HG03045 (cell line): ENCODE data around the gene PHACTR4.
A peak's percentile ranks its signal among the peaks of the same experiment; 100 is the strongest.
"Not testable (repeated sequence)": the region's sequence is repeated elsewhere in the genome, so short reads cannot be mapped to it uniquely, and the experiment has no call there.

ENCODE experiments used
- ATAC-seq: cut with Tn5 transposase; IDR thresholded peaks from one replicate; pipeline ENCODE4 v1.9.1; 2021; ENCODE audit warnings: mild to moderate bottlenecking, moderate library complexity; ENCODE audit not compliant: unreplicated experiment

The PHACTR4 gene

DNA sequence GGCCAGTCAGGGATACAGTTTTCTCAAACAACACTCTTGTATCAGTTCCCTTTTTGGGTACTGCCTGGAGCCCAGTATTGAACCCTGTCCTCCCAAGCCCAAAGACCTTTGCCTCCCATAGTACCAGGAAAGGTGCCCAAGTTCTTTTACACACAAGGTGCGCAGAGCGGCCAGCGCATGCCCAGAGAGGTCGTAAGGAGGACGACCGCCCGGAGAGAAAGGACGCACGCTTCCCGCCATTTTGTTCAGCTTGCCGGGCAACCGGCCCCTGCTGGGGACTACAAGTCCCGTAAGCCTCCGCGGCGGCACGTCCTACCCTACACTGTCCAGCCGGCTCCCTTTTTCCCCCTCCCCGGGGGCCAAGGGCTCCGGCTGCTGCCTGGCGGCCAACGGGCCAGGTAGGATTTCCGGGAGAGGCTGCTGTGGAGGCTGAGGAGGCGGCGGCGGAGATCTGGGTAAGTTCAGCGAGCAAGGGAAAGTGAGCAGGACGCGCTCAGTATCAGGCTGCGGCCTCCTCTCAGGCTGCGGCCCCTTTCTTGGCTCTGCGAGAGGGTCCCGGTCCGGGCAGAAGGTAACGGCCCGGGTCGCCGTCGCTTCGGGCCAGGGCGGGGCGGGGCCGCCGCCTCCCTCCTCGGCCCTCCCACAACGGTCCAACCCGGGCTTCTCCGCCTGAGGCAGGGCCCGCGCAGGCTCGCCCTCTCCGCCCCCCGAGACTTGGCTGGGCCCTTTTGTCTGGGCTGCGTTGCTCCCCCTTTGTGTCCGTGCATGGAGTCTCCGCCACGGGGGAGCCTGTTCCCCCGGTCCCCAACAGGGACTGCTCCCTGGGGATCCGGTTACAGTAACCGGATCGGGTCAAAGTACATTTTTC lies at the start of gene PHACTR4:
PHACTR4 (plus strand) TSS at position 370 of the 868 bp plus-strand sequence. CDS start 37,708 bp downstream, outside the sequence.
- ATAC-seq, result peak; percentile 84

DNA sequence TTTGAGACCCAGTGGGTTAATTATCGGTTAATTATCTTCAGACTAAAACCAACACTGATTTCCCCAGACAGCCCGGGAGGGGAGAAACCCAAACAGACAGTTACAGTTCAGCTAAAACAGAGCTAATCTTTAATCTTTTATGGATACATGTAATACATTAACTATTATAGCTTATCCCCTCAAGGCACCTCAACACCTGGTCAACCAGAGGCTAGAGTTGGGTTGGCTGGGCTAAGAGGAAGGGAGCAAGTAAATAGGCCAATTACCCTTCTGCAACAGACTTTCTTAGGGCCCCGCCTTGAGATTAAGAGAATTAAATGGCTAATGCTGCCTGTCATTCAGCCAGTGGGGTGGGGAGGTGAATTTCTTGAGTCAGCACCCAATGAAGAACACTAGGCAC lies 47.3 kb upstream of the PHACTR4 start:
- ATAC-seq, result no peak

DNA sequence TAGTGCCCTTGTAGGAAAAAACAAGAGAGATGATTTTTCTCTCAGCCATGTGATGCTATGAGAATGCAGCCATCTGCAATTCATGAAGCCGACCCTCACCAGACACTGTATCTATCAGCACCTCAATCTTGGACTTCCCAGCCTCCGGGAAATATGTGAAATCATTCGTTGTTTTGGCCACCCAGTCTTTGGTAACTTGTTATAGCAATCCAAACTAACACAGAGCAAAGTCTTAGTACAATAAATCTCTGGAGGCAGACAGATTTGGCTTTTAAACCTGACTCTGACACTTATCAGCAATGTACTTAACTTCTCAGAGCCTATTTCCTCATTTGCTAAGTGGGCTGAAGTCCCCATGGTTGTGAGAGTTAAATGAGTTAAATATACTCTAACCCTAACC lies 45.8 kb upstream of the PHACTR4 start:
- ATAC-seq, result no peak

DNA sequence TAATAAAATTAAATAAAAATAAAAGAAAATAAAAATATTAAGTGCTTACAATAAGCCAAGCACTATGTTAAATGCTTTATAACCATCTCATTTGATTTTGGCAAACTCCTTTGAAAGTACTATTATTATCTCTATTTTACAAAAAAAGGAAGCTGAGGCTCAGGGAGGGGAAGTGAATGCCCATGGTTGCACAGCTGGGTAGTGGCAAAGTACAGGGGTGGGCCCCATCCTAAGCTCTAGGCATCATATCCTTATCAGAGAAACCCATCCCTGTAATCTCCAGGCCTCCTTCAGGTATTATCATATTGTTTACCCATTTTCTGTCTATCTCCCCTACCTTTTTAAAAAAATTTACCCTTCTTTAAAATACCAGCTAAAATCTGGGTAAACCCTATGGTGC lies 43.0 kb upstream of the PHACTR4 start:
- no peak for ATAC-seq

DNA sequence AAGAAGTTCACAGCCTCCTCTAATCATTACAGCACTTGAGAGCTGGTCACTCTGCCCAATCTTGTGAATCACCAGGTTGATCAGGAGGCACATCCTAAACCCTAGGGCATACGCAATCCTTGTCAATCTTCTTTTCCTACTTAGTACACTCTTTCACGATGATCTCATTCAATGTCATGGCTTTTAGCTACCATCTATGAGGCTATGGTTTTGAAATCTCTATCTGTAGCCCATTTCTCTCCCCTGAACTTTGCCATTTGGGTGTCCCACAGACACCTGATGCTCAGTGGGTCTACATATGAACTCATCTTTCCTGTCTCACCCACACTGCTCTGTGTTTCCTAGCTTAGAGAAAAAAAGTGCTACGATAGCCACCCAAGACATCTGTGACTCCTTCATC lies 42.6 kb upstream of the PHACTR4 start:
- ATAC-seq, result no peak

DNA sequence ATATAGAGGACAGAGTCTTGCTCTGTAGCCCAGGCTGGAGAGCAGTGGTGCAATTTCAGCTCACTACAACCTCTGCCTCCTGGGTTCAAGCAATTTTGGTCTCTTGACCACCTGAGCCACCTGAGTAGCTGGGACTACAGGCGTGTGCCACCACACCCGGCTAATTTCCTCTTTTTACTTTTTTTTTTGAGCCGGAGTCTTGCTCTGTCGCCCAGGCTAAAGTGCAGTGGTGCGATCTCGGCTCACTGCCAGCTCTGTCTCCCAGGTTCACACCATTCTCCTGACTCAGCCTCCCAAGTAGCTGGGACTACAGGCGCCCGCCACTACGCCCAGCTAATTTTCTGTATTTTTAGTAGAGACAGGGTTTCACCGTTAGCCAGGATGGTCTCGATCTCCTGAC lies 42.1 kb upstream of the PHACTR4 start:
- ATAC-seq, result not testable (repeated sequence)

DNA sequence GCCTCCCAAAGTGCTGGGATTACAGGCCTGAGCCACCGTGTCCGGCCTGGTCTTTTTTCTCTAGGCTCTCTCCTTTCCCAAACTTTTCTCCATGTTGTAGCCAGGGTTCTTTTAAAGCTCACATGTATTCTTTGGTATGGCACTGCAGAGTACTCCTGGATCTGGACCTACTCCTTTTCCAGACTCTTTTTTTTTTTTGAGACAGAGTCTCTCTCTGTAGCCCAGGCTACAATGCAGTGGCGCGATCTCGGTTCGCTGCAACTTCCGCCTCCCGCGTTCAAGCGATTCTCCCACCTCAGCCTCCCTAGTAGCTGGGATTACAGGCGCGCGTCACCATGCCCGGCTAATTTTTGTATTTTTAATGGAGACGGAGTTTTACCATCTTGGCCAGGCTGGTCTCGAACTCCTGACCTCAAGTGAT lies 41.3 kb upstream of the PHACTR4 start:
- no peak for ATAC-seq

DNA sequence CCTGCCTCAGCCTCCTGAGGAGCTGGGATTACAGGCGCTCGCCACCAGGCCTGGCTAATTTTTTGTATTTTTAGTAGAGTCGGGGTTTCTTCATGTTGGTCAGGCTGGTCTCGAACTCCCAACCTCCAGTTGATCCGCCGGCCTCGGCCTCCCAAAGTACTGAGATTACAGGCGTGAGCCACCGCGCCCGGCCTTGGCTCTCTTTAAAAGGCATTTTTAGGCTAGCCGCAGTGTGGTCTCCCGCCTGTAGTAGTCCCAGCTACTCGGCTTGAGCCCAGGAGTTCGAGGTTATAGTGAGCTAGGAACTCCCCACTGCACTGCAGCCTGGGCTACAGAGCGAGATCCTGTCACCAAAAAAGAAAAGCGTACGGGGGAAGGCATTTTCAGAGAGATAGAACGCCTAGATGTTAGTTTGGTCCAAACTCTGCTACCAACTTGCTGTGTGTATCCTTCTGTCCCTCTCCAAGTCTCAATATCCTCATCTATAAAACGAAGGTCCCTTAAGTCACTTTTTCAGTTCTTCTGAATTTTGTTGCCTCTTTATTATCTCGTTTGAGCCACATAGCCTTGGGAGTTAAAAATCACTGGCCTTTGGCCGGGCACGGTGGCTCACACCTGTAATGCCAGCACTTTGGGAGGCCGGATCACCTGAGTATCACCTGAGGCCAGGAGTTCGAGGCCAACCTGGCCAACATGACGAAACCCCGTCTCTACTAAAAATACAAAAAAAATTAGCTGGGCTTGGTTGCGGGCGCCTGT lies 40.0 kb upstream of the PHACTR4 start:
- ATAC-seq, result no peak

DNA sequence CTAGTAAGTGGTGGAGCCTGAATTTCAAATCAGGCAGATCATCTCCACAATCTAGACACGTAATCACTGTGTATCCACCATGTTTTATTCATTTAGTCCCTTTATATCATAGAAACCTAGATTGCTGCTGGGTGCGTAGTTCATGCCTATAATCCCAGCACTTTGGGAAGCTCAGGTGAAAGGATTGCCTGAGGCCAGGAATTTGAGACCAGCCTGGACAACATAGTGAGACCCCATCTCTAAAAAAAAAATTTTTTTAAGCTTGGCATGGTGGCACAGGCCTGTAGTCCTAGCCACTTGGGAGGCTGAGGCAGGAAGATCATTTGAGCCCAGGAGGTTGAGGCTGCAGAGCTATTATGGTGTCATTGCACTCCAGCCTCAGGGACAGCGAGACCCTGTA lies 30.6 kb upstream of the PHACTR4 start:
- ATAC-seq, result no peak

DNA sequence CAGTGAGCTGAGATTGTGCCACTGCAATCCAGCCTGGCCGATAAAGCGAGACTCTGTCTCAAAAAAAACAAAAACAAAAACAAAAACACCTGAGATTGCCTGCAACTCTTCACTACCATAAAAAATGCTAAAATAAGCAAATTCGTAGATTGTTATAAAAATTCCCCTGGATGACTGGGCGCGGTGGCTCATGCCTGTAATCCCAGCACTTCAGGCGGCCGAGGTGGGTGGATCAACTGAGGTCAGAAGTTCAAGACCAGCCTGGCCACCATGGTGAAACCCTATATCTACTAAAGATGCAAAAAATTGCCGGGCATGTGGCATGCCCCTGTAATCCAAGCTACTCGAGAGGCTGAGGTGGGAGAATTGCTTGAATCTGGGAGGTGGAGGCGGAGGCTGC lies 30.0 kb upstream of the PHACTR4 start:
- ATAC-seq, result no peak

DNA sequence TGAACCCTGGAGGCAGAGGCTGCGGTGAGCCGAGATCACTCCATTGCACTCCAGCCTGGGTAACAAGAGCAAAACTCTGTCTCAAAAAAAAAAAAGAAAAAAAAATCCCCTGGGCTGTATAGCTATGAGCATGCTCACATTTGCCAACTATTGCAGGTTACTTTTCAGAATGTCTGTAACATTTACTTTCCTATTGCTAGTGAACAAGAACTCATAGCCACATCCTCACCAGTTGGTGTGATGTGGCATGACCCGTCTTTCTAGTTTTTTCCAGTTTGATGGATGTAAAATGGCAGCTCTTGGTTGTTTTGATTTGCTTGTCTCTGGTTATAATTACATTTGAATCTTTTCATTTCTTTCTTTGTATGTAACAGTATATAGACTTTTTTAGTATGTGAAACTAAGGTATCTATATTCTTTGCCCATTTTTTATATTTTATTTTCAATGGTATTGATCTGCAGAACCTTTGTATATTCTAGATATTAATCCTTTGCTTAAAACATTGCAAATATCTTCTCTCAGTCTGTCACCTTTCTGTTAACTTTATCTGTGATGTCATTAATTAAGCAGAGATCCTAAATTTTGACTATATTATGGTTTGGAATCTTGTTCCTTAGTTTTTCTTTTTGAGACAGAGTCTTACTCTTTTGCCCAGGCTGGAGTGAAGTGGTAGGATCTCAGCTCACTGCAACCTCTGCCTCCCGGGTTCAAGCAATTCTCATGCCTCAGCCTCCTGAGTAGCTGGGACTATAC lies 29.1 kb upstream of the PHACTR4 start:
- ATAC-seq, result no peak

DNA sequence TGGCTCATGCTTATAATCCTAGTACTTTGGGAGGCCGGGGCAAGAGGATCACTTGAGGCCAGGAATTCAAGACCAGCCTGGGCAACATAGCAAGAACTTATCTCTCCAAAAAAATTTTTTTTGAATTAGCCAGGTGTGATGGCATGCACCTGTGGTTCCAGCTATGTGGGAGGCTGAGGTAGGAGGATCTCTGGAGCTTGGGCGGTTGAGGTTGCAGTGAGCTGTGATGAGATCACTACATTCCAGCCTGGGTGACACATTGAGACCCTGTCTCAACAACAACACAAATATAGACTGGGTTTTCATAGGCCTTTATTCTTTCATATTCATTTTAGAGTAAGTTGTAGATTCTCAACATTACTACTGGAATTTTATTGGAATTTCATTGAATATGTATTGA lies 27.9 kb upstream of the PHACTR4 start:
- no peak for ATAC-seq

DNA sequence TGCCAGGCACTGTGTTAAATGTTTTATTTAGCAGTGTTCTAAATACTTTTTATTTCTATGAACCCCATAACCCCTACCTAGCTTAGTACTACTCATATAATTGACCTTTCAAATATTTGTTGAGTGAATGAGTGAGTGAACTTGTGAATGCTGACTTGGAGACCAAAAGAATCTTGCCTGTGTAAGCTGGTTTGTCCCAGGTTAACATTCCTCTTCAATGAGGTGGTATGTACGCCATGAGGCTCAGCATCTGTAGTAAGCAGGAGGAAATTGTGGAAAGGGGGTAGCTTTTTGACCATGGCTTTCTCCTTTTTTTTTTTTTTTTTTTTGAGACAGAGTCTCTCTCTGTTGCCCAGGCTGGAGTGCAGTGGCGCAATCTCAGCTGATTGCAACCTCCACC lies 26.1 kb upstream of the PHACTR4 start:
- ATAC-seq, result no peak

DNA sequence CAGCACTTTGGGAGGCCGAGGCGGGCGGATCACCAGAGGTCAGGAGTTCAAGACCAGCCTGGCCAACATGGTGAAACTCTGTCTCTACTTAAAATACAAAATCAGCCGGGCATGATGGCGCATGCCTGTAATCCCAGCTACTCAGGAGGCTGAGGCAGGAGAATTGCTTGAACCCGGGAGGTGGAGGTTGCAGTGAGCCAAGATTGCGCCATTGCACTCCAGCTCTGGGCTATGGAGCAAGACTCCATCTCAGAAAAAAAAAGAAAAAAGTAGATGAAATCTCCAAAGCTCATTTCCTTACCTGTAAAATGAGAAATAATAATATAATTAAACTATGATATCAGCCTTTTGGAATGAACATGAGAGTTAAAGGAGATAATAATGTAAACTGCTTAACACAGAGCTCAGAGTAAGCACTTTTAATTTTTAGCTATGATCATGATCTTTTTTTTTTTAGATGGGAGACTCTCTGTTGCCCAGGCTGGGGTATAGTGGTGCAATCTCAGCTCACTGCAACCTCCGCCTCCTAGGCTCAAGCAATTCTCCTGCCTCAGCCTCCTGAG lies 16.2 kb upstream of the PHACTR4 start:
- not testable (repeated sequence) for ATAC-seq

DNA sequence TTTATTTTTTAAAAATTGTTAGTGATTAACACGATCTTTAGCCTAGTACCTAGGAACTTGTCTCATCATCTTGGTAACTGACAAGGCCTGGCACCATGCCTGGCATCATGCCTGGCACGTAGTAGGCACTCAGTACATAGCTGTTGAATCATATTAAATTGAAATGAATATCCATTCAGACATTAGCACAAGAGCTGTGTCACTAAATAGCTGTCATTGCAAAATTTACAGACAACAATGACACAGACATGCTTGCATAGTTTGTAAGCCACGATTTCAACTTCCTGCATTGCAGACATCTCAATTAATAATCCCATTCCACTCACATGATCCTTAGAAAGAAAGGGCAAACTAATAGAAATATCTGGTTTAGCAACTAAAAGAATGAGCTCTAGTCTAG lies 15.4 kb upstream of the PHACTR4 start:
- ATAC-seq, result no peak

DNA sequence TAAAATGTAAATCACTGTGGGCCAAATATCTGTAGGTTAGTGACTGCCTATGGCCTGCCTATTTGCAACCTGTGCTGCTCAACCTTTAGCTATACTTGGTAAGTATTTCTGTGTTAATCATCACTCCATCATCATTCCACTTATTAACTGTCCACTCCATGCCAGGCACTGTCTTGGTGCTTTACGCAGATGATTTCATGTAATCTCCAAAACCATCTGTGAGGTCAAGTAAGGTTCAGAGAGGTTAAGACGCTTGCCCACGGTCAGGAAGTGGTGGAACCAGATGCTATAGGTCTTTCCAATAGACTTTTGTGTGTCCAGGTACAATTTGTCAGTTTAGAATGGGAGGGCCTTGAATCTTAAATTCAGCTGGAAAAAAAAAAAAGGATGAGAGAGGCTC lies 10.8 kb upstream of the PHACTR4 start:
- ATAC-seq, result no peak

DNA sequence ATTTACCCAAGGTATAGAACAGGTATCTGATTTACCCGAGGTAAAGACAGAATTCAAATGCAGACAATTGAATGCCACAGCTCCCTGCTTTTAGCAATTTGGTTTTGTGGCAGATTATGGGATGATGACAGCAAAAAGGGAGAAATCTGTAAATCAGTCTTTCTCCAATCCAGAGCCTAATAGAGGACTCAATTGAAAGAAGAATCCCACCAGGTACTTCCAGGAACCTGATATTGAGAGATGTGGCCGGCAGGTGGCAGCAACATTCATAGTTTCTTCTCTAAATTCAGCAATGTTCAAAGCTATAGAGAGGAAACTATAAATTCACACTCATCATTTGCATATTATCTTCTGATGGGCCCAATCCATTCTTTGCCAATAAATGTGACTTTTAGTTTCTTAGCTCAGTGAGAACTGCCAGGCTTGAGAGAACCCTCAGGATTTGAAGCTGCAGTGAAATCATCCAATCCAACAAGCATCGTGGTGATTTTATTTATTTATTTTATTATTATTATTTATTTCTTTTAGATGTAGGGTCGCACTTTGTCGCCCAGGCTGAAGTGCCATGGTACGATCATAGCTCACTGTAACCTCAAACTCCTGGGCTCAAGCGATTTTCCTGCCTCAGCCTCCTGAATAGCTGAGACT lies 9.8 kb upstream of the PHACTR4 start:
- no peak for ATAC-seq

DNA sequence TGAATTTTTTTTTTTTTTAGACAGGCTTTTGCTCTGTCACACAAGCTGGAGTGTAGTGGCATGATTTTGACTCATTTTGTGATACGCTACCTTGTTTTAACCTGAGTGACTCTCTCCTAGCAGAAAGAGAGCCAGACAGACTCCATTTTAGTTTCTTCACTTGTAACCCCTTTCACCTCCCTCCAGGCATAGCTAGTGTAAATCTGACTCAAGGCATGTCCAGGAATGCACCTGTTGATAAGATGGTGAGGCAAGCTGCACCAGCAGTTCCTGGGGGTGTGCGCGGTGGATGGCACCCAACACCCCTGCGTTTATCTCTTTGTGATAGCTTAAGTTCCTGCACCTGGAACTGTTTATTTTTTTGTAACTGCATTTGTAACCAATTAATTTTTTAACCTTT lies 4.7 kb upstream of the PHACTR4 start:
- ATAC-seq, result no peak

DNA sequence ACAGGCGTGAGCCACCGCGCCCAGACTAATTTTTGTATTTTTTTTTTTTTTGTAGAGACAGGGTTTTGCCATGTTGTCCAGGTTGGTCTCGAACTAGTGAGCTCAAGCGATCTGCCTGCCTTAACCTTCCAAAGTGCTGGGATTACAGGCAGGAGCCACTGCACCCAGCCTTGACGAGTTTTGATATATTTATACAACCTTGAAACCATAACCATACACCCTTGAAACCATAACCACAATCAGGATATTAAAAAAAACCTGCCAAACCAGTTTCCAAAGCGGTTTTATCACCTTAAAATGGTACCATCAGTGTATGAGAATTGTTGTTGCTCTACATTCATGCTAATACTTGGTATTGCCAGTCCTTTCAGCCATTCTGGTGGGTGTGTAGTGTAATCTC lies 3.7 kb upstream of the PHACTR4 start:
- ATAC-seq, result no peak

DNA sequence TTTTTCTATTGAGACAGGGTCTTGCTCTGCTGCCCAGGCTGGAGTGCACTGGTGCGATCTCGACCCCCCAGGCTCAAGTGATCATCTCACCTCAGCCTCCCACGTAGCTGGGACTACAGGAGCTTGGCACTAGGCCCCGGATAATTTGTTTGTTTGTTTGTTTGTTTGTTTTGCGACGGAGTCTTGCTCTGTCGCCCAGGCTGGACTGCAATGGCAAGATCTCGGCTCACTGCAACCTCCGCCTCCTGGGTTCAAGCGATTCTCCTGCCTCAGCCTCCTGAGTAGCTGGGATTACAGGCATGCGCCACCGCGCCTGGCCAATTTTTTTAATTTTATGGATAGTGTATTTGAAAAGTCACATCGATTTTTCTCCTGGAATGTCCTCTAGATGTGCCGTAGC lies 932 bp upstream of the PHACTR4 start:
- not testable (repeated sequence) for ATAC-seq
